ENCODE measurements around the gene GZMM. TPM values are rescaled to one million over a fixed set of nuclear protein-coding genes. Genes with fewer than 3 reads are reported as not detected.

GZMM gene
- total and polyA plus RNA-seq, 8 donors: 0.45 to 1.4 (median 0.70) TPM; not detected in 1

DNA sequence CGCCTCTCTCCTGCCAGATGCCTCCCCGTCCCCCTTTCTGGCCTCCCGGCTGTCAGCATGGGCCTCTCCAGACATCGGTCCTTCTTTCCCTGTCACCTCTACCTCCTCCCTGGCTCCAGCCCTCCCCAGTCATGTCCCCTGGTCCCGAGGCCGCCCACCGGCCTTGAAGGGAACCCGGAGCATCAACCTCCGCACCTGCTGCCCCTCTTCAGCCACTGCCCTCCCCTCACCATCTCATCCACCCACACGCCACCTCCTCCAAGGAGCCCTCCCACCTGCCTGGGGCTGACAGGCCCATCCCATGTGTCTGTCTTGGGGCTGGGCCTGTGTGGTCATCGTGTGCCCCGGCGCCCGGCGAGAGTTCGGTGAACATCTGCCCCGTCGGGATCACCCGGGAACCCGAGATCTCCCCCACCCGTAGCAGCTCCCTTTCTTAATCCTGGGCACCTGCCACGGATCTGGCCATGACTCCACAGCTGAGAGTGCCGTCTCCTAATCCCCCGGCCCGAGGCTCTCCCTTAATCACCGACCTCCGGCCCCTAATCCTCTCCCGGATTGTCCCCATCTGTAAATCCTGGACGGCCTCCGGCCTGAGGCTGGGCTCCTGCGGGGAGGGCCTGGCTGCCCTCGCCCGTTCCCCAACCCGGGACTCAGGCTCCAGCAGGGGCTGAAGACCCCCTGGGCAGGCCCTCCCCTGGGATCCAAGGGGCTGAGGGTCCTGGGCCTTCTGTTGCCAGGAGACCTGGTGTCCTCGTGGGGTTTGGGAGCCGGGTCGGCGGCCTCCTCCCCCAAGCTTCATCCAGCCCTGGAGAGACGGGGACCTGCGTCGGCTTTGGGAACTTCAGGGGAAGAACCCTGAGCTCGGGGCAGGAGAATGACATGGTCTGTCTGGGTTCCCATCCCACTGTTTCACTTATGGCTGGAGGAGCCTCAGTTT is 51.7 kb downstream of the GZMM start:
- no peak for DNase-seq

DNA sequence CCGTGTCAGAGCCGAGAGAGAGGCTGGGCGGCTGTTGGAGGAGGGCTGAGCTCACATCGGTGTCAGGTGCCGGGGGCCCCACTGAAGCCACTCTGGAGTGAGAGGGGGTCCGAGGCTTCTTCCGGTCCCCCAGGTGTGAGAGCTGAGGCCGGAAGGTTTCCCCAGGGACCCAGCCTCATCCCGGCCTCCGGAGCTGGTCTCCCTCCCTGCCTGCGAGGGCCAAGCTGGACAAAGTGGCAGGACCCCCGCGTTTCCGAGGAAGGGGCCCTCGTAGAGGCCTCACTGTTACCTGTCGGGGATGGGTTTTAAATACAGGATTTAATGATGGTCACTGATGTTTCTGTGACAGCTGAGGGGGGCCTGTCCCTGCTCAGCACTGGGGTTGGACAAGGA is 52.4 kb downstream of the GZMM start:
- intact Hi-C loops (cut with DNase I): no loop called here

More for the DNA sequence above, 51.7 kb downstream of the GZMM start:
- no peak overlapping the region for H3K27ac ChIP-seq
- TF ChIP-seq, protein P1, sequence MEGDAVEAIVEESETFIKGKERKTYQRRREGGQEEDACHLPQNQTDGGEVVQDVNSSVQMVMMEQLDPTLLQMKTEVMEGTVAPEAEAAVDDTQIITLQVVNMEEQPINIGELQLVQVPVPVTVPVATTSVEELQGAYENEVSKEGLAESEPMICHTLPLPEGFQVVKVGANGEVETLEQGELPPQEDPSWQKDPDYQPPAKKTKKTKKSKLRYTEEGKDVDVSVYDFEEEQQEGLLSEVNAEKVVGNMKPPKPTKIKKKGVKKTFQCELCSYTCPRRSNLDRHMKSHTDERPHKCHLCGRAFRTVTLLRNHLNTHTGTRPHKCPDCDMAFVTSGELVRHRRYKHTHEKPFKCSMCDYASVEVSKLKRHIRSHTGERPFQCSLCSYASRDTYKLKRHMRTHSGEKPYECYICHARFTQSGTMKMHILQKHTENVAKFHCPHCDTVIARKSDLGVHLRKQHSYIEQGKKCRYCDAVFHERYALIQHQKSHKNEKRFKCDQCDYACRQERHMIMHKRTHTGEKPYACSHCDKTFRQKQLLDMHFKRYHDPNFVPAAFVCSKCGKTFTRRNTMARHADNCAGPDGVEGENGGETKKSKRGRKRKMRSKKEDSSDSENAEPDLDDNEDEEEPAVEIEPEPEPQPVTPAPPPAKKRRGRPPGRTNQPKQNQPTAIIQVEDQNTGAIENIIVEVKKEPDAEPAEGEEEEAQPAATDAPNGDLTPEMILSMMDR (IDR thresholded peaks at IDR 0.05): no peak
- peaks cover 13 to 64% of the 10 kb centered on the region in 2 donors for H3K27me3 ChIP-seq
- peaks cover 0 to 4% of the 10 kb centered on the region in 2 donors for H3K4me1 ChIP-seq
- intact Hi-C loops (cut with DNase I): no loop called here
- H3K4me3 ChIP-seq: no peak overlapping the region
- no peak for ATAC-seq
- H3K36me3 ChIP-seq: no peaks in the 10 kb centered on the region
- H3K9me3 ChIP-seq: no peaks in the 10 kb centered on the region

DNA sequence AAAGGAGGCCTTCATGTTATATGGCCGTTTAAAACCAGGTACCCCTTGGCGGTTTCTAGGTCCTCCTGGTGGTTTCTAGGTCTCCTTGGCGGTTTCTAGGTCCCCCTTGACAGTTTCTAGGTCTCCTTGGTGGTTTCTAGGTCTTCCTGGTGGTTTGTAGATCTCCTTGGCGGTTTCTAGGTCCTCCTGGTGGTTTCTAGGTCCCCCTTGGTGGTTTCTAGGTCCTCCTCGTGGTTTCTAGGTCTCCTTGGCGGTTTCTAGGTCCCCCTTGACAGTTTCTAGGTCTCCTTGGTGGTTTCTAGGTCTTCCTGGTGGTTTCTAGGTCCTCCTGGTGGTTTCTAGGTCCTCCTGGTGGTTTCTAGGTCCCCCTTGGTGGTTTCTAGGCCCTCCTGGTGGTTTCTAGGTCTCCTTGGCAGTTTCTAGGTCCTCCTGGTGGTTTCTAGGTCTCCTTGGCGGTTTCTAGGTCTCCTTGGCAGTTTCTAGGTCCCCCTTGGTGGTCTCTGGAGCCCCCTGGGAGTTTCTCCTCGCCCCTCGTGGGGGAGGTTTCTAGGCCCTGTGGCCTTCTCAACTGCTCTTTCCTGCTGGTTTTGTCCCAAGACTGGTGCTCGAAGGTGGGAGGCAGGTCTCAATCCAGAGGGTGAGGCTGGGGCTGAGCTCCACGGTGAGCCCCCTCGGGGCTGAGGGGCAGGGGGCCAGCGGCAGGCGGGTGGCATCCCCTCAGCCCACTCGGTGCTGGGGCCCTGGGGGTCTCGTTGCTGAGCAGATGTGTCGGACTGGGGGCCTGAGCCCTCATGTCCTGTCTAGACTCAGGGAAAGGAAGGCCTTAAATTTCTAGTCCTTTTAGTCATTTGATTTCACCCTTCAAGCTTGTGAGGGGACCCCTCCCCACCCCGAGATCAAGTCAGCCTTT is 53.8 kb downstream of the GZMM start:
- no peak for ATAC-seq

More for the DNA sequence above, 52.4 kb downstream of the GZMM start:
- Histone ChIP-seq H3K4me3 (no peak overlapping the region), H3K9me3 (peaks cover 0 to 1% of the 10 kb centered on the region in 2 donors), H3K4me1 (no peaks in the 10 kb centered on the region), H3K27ac (no peak overlapping the region), H3K27me3 (peaks cover 6 to 58% of the 10 kb centered on the region in 2 donors), H3K36me3 (no peaks in the 10 kb centered on the region)
- TF ChIP-seq, protein P1 (IDR thresholded peaks at IDR 0.05): no peak
- no peak for DNase-seq
- ATAC-seq: no peak

More for the DNA sequence above, 53.8 kb downstream of the GZMM start:
- Histone ChIP-seq H3K36me3 (no peaks in the 10 kb centered on the region), H3K9me3 (peaks cover 0 to 4% of the 10 kb centered on the region in 2 donors), H3K27me3 (peaks cover 0 to 44% of the 10 kb centered on the region in 2 donors), H3K27ac (no peak overlapping the region), H3K4me3 (no peak overlapping the region), H3K4me1 (no peaks in the 10 kb centered on the region)
- intact Hi-C loops (cut with DNase I): no loop called here
- no peak for DNase-seq
- TF ChIP-seq, protein P1 (IDR thresholded peaks at IDR 0.05): no peak

Other genes with a start within 250 kb of the GZMM start
- 10 to 100 TPM; 24.8 to 41.6 TPM for gene MIER2, start 199.3 kb upstream of the GZMM start, total RNA-seq
- 10 to 100 TPM; 20.3 to 32.6 (median 26.8) TPM for gene MIER2, start 199.3 kb upstream of the GZMM start, polyA plus RNA-seq (ENCODE audit: insufficient read length in 6 of 6)
- 1 to 10 TPM; 1.1 to 2.4 TPM for gene C2CD4C, start 134.9 kb upstream of the GZMM start, total RNA-seq
- gene C2CD4C, start 134.9 kb upstream of the GZMM start, polyA plus RNA-seq (ENCODE audit: insufficient read length in 6 of 6): 1 to 10 TPM in 2 of 6 donors, under 1 TPM in 4; 0.27 to 1.1 (median 0.65) TPM
- gene SHC2, start 83.0 kb upstream of the GZMM start, total RNA-seq: 10 to 100 TPM; 16.8 to 34.5 TPM
- gene SHC2, start 83.0 kb upstream of the GZMM start, polyA plus RNA-seq (ENCODE audit: insufficient read length in 6 of 6): 10 to 100 TPM; 16.0 to 28.1 (median 20.2) TPM
- gene MADCAM1, start 47.6 kb upstream of the GZMM start, total RNA-seq: under 1 TPM in 1 of 2 donors, not detected in 1; 0.52 TPM
- gene MADCAM1, start 47.6 kb upstream of the GZMM start, polyA plus RNA-seq (ENCODE audit: insufficient read length in 6 of 6): 10 to 100 TPM in 3 of 6 donors, 1 to 10 TPM in 3; 4.9 to 11.7 (median 8.9) TPM
- gene TPGS1, start 36.6 kb upstream of the GZMM start, total RNA-seq: 10 to 100 TPM; 18.0 to 18.2 TPM
- 10 to 100 TPM in 1 of 6 donors, 1 to 10 TPM in 5; 3.5 to 10.2 (median 6.7) TPM for gene TPGS1, start 36.6 kb upstream of the GZMM start, polyA plus RNA-seq (ENCODE audit: insufficient read length in 6 of 6)
- gene CDC34, start 12.3 kb upstream of the GZMM start, total RNA-seq: 10 to 100 TPM; 50.9 to 55.5 TPM
- 10 to 100 TPM; 42.7 to 62.3 (median 55.0) TPM for gene CDC34, start 12.3 kb upstream of the GZMM start, polyA plus RNA-seq (ENCODE audit: insufficient read length in 6 of 6)
- 100 to 1,000 TPM; 339 to 457 TPM for gene BSG, start 28.5 kb downstream of the GZMM start, total RNA-seq
- 100 to 1,000 TPM; 259 to 372 (median 302) TPM for gene BSG, start 28.5 kb downstream of the GZMM start, polyA plus RNA-seq (ENCODE audit: insufficient read length in 6 of 6)
- gene HCN2, start 45.8 kb downstream of the GZMM start, total RNA-seq: under 1 TPM; 0.38 to 0.50 TPM
- under 1 TPM; 0.06 to 0.21 (median 0.13) TPM for gene HCN2, start 45.8 kb downstream of the GZMM start, polyA plus RNA-seq (ENCODE audit: insufficient read length in 6 of 6)
- 10 to 100 TPM; 28.5 to 36.9 TPM for gene POLRMT, start 89.5 kb downstream of the GZMM start, total RNA-seq
- 10 to 100 TPM; 32.2 to 44.7 (median 42.6) TPM for gene POLRMT, start 89.5 kb downstream of the GZMM start, polyA plus RNA-seq (ENCODE audit: insufficient read length in 6 of 6)
- gene FGF22, start 95.8 kb downstream of the GZMM start, total RNA-seq: under 1 TPM; 0.21 to 0.29 TPM
- under 1 TPM; 0.22 to 0.48 (median 0.35) TPM for gene FGF22, start 95.8 kb downstream of the GZMM start, polyA plus RNA-seq (ENCODE audit: insufficient read length in 6 of 6)
- 10 to 100 TPM; 24.3 to 34.0 TPM for gene RNF126, start 119.2 kb downstream of the GZMM start, total RNA-seq
- gene RNF126, start 119.2 kb downstream of the GZMM start, polyA plus RNA-seq (ENCODE audit: insufficient read length in 6 of 6): 10 to 100 TPM; 15.4 to 27.2 (median 21.1) TPM
- gene FSTL3, start 132.3 kb downstream of the GZMM start, total RNA-seq: 100 to 1,000 TPM in 1 of 2 donors, 10 to 100 TPM in 1; 94.8 to 145 TPM
- gene FSTL3, start 132.3 kb downstream of the GZMM start, polyA plus RNA-seq (ENCODE audit: insufficient read length in 6 of 6): 10 to 100 TPM in 4 of 6 donors, 1 to 10 TPM in 2; 7.6 to 14.7 (median 11.2) TPM
- gene PRSS57, start 151.4 kb downstream of the GZMM start, total RNA-seq: not detected
- under 1 TPM; 0.15 to 0.50 (median 0.29) TPM for gene PRSS57, start 151.4 kb downstream of the GZMM start, polyA plus RNA-seq (ENCODE audit: insufficient read length in 6 of 6)
- 10 to 100 TPM; 30.2 to 33.0 TPM for gene PALM, start 164.9 kb downstream of the GZMM start, total RNA-seq
- gene PALM, start 164.9 kb downstream of the GZMM start, polyA plus RNA-seq (ENCODE audit: insufficient read length in 6 of 6): 10 to 100 TPM; 37.0 to 59.7 (median 42.8) TPM
- gene MISP, start 207.1 kb downstream of the GZMM start, total RNA-seq: 10 to 100 TPM; 19.2 to 44.0 TPM
- gene MISP, start 207.1 kb downstream of the GZMM start, polyA plus RNA-seq (ENCODE audit: insufficient read length in 6 of 6): 10 to 100 TPM in 3 of 6 donors, 1 to 10 TPM in 3; 5.8 to 15.6 (median 10.6) TPM

All from left lung (tissue), 10 donors.